Measurements from ENCODE around the gene C22orf23. TPM values are rescaled to one million over a fixed set of nuclear protein-coding genes. Genes with fewer than 3 reads are reported as not detected.
"Not testable (repeated sequence)": the region's sequence is repeated elsewhere in the genome, so short reads cannot be mapped to it uniquely, and the experiment has no call there.

C22orf23 gene
- total RNA-seq, 1 donor = not detected

- DNase-seq (ENCODE audit: low read depth) = no peak
- no peak for TF ChIP-seq CTCF (IDR thresholded peaks at IDR 0.05; ENCODE audit: insufficient read depth, low read depth, low read length)
- H3K4me3 ChIP-seq (ENCODE audit: low read depth, low read length) = peak overlapping the region; percentile 99
Observed at GRCh38 chr22:37954686-37955085, 1.3 kb upstream of the C22orf23 start.

- TF ChIP-seq CTCF (IDR thresholded peaks at IDR 0.05; ENCODE audit: insufficient read depth, low read depth, low read length) = no peak
- no peak for DNase-seq (ENCODE audit: low read depth)
- H3K4me3 ChIP-seq (ENCODE audit: low read depth, low read length) = peak overlapping the region; percentile 99
Observed at GRCh38 chr22:37953062-37953436, 352 bp downstream of the C22orf23 start.

- not testable (repeated sequence) for DNase-seq (ENCODE audit: low read depth)
- peak overlapping the region; percentile 99 for H3K4me3 ChIP-seq (ENCODE audit: low read depth, low read length)
Observed at GRCh38 chr22:37952629-37953028, 772 bp downstream of the C22orf23 start.

GRCh38 chr22:37951305-37951704 lies 2.1 kb downstream of the C22orf23 start:
- no peak for DNase-seq (ENCODE audit: low read depth)
- TF ChIP-seq CTCF (IDR thresholded peaks at IDR 0.05; ENCODE audit: insufficient read depth, low read depth, low read length) = no peak
- H3K4me3 ChIP-seq (ENCODE audit: low read depth, low read length) = no peak overlapping the region

GRCh38 chr22:37947142-37947795 lies 6.1 kb downstream of the C22orf23 start:
- not testable (repeated sequence) for DNase-seq (ENCODE audit: low read depth); H3K4me3 ChIP-seq (ENCODE audit: low read depth, low read length)

- DNase-seq (ENCODE audit: low read depth); H3K4me3 ChIP-seq (ENCODE audit: low read depth, low read length): not testable (repeated sequence)
Observed at GRCh38 chr22:37944423-37944822, 9.0 kb downstream of the C22orf23 start.

- TF ChIP-seq CTCF (IDR thresholded peaks at IDR 0.05; ENCODE audit: insufficient read depth, low read depth, low read length) = no peak
- no peak overlapping the region for H3K4me3 ChIP-seq (ENCODE audit: low read depth, low read length)
- DNase-seq (ENCODE audit: low read depth) = no peak
Observed at GRCh38 chr22:37943825-37944198, 9.6 kb downstream of the C22orf23 start.

GRCh38 chr22:37943136-37943824 lies 10.1 kb downstream of the C22orf23 start:
- no peak overlapping the region for H3K4me3 ChIP-seq (ENCODE audit: low read depth, low read length)
- no peak for TF ChIP-seq CTCF (IDR thresholded peaks at IDR 0.05; ENCODE audit: insufficient read depth, low read depth, low read length)
- no peak for DNase-seq (ENCODE audit: low read depth)
